Astrocyte (in vitro differentiated cells and primary cell): Measurements from ENCODE around the gene JAGN1. TPM values are rescaled to one million over a fixed set of nuclear protein-coding genes. Genes with fewer than 3 reads are reported as not detected.

Experiments
- DNase-seq: peaks from one replicate; pipeline ENCODE4 v3.0.0-alpha.2; 2010; ENCODE audit warnings: low read depth
- FAIRE-seq: peaks from 2 replicates; lab custom pipeline; 2011; peaks lifted over from hg19 to GRCh38; lab: Jason Lieb, UNC
- H2AFZ ChIP-seq: 2 replicates; pipeline ENCODE4 v1.6.0; 2012; ENCODE audit warnings: low read depth, low read length, inconsistent platforms
- H3K27ac ChIP-seq: 2 replicates; pipeline ENCODE4 v1.5.1; 2011; ENCODE audit warnings: low read depth, low read length, inconsistent platforms
- H3K27me3 ChIP-seq: 2 replicates; pipeline ENCODE4 v1.6.0; 2011; ENCODE audit warnings: low read length, inconsistent platforms; ENCODE audit not compliant: insufficient read depth
- H3K36me3 ChIP-seq: 2 replicates; pipeline ENCODE4 v1.5.1; 2011; ENCODE audit warnings: low read length, inconsistent platforms; ENCODE audit not compliant: insufficient read depth
- H3K4me1 ChIP-seq: 2 replicates; pipeline ENCODE4 v1.5.1; 2011; ENCODE audit warnings: low read length, inconsistent platforms; ENCODE audit not compliant: insufficient read depth
- H3K4me2 ChIP-seq: 2 replicates; pipeline ENCODE4 v1.6.0; 2012; ENCODE audit warnings: low read length, inconsistent platforms
- H3K4me3 ChIP-seq: 2 replicates; pipeline ENCODE4 v1.5.1; 2011; ENCODE audit warnings: low read depth, mild to moderate bottlenecking, low read length, inconsistent platforms; ENCODE audit not compliant: insufficient read depth
- H3K79me2 ChIP-seq: 2 replicates; pipeline ENCODE4 v1.6.0; 2012; ENCODE audit warnings: mild to moderate bottlenecking, low read length, inconsistent platforms; ENCODE audit not compliant: insufficient read depth
- H3K9ac ChIP-seq: 2 replicates; pipeline ENCODE4 v1.6.0; 2012; ENCODE audit warnings: mild to moderate bottlenecking, low read length, inconsistent platforms
- H3K9me3 ChIP-seq: 2 replicates; pipeline ENCODE4 v1.5.1; 2012; ENCODE audit warnings: low read depth, mild to moderate bottlenecking, low read length, inconsistent platforms; ENCODE audit not compliant: insufficient read depth
- H4K20me1 ChIP-seq: 2 replicates; pipeline ENCODE4 v1.6.0; 2012; ENCODE audit warnings: low read length, inconsistent platforms; ENCODE audit not compliant: insufficient read depth
- H3K27ac Mint-ChIP-seq: one replicate; pipeline ENCODE4 v1.8.0; 2021; ENCODE audit warnings: mild to moderate bottlenecking, mixed read lengths; ENCODE audit not compliant: unreplicated experiment
- H3K27me3 Mint-ChIP-seq: one replicate; pipeline ENCODE4 v1.8.0; 2021; ENCODE audit warnings: low read depth, mixed read lengths; ENCODE audit not compliant: unreplicated experiment
- H3K36me3 Mint-ChIP-seq: one replicate; pipeline ENCODE4 v1.8.0; 2021; ENCODE audit warnings: low read depth, mixed read lengths; ENCODE audit not compliant: unreplicated experiment
- H3K4me1 Mint-ChIP-seq: one replicate; pipeline ENCODE4 v1.8.0; 2021; ENCODE audit warnings: low read depth, mixed read lengths; ENCODE audit not compliant: unreplicated experiment
- H3K4me3 Mint-ChIP-seq: one replicate; pipeline ENCODE4 v1.8.0; 2021; ENCODE audit warnings: mild to moderate bottlenecking, moderate library complexity, mixed read lengths; ENCODE audit not compliant: unreplicated experiment
- H3K9me3 Mint-ChIP-seq: one replicate; pipeline ENCODE4 v1.8.0; 2021; ENCODE audit warnings: mild to moderate bottlenecking, mixed read lengths; ENCODE audit not compliant: unreplicated experiment
- CTCF ChIP-seq: IDR thresholded peaks from 2 replicates; pipeline ENCODE4 v1.5.1; 2011; ENCODE audit warnings: low read depth, mild to moderate bottlenecking, inconsistent platforms, low read length, moderate library complexity; ENCODE audit not compliant: insufficient read depth
- EZH2 ChIP-seq: IDR thresholded peaks from 2 replicates; pipeline ENCODE4 v1.6.1; 2012; ENCODE audit warnings: mild to moderate bottlenecking, low read length, inconsistent platforms; ENCODE audit not compliant: insufficient read depth
- total RNA-seq: library from RNA; stranded (reverse); gene quantifications from 2 replicates; pipeline ENCODE4 v1.2.1, GENCODE V29; 2021

The JAGN1 gene
- total RNA-seq, 1 donor from 2014 or later = 31.7 TPM

- no peaks in the 10 kb centered on the region for H3K36me3 ChIP-seq
- no peaks in the 10 kb centered on the region for H3K79me2 ChIP-seq
- no peaks in the 10 kb centered on the region for H3K9me3 ChIP-seq
- Mint-ChIP-seq H3K27ac (no peak overlapping the region), H3K4me1 (peaks cover 7% of the 10 kb centered on the region), H3K9me3 (peaks cover 9% of the 10 kb centered on the region), H3K4me3 (no peak overlapping the region), H3K27me3 (no peaks in the 10 kb centered on the region), H3K36me3 (peaks cover 10% of the 10 kb centered on the region)
- no peak overlapping the region for H3K4me3 ChIP-seq
- TF ChIP-seq EZH2 = no peak
- no peak for DNase-seq
- H2AFZ ChIP-seq = no peak overlapping the region
- no peak for FAIRE-seq
- H3K27me3 ChIP-seq = no peaks in the 10 kb centered on the region
- no peak overlapping the region for H3K4me2 ChIP-seq
- H3K9ac ChIP-seq = no peak overlapping the region
- H3K27ac ChIP-seq = no peak overlapping the region
- H4K20me1 ChIP-seq = no peaks in the 10 kb centered on the region
- H3K4me1 ChIP-seq = peaks cover 19% of the 10 kb centered on the region
These were observed 21.5 kb downstream of the JAGN1 start for GRCh38 chr3:9911863-9912262.

DNA sequence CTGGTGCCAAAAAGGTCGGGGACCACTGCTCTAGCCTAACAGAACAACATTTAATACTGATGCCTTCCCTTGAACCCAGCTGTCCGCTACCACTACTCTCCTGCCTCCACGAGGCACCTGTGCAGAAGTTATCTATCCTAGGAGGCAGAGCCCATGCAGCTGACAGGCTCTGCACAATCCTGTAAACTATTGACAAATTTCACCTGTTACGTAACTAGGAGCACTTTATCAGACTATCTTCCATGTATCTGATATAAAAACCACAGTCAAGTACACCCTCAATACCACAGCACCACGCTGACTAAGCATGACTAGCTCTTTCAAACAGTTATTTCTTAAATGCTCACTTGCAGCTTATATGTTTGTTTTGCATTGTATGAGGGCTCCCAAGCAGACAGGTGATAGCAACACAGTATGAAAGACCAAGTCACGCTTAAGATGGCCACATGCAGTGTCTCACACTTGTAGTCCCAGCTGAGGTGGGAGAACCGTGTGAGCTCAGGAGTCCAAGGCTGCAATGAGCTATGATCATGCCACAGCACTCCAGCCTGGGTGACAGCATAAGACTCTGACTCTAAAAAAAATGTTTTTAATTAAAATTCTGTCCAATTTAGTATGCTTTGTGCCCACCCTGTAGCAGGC lies 22.0 kb downstream of the JAGN1 start:
- no peak overlapping the region for H3K27ac ChIP-seq
- no peak for FAIRE-seq

GRCh38 chr3:9913601-9914000 lies 23.2 kb downstream of the JAGN1 start:
- FAIRE-seq = no peak
- Mint-ChIP-seq H3K27me3 (no peaks in the 10 kb centered on the region), H3K4me1 (peaks cover 9% of the 10 kb centered on the region)

More for the DNA sequence above, 22.0 kb downstream of the JAGN1 start:
- TF ChIP-seq EZH2 (no peak), CTCF (no peak)
- peaks cover 9% of the 10 kb centered on the region for H3K9me3 Mint-ChIP-seq
- no peaks in the 10 kb centered on the region for H3K9me3 ChIP-seq
- no peaks in the 10 kb centered on the region for H3K27me3 Mint-ChIP-seq
- no peak overlapping the region for H3K27ac Mint-ChIP-seq
- H3K9ac ChIP-seq = no peak overlapping the region
- peaks cover 7% of the 10 kb centered on the region for H3K4me1 Mint-ChIP-seq
- no peaks in the 10 kb centered on the region for H3K27me3 ChIP-seq
- H3K4me3 Mint-ChIP-seq = no peak overlapping the region
- no peak overlapping the region for H3K4me3 ChIP-seq
- peaks cover 24% of the 10 kb centered on the region for H3K4me1 ChIP-seq
- no peak overlapping the region for H2AFZ ChIP-seq
- no peak overlapping the region for H3K4me2 ChIP-seq
- H4K20me1 ChIP-seq = no peaks in the 10 kb centered on the region
- H3K79me2 ChIP-seq = no peaks in the 10 kb centered on the region
- peaks cover 10% of the 10 kb centered on the region for H3K36me3 Mint-ChIP-seq
- no peaks in the 10 kb centered on the region for H3K36me3 ChIP-seq
- DNase-seq = peak; percentile 84

More at GRCh38 chr3:9913601-9914000, 23.2 kb downstream of the JAGN1 start:
- Histone ChIP-seq H3K4me3 (no peak overlapping the region), H3K79me2 (no peaks in the 10 kb centered on the region), H3K9ac (no peak overlapping the region), H2AFZ (no peak overlapping the region), H3K27me3 (no peaks in the 10 kb centered on the region), H4K20me1 (no peaks in the 10 kb centered on the region), H3K9me3 (no peaks in the 10 kb centered on the region), H3K27ac (no peak overlapping the region), H3K36me3 (no peaks in the 10 kb centered on the region), H3K4me1 (peaks cover 29% of the 10 kb centered on the region), H3K4me2 (no peak overlapping the region)
- no peak for DNase-seq
- H3K4me3 Mint-ChIP-seq = no peak overlapping the region
- H3K27ac Mint-ChIP-seq = no peak overlapping the region
- H3K9me3 Mint-ChIP-seq = peaks cover 9% of the 10 kb centered on the region
- H3K36me3 Mint-ChIP-seq = peaks cover 10% of the 10 kb centered on the region
- TF ChIP-seq EZH2 = no peak
- no peak for TF ChIP-seq CTCF
